Erythroblast (primary cell): ENCODE results near the gene DCAF7.

Experiments
- DNase-seq, 2 experiments: peaks; one replicate each; lab custom pipeline; 2025; lab: John Stamatoyannopoulos, UW
- GATA1 ChIP-seq: IDR thresholded peaks from 2 replicates; pipeline ENCODE4 v1.6.1; 2011; ENCODE audit warnings: low read depth, mild to moderate bottlenecking, control low read depth, low read length, moderate library complexity
- POLR2A ChIP-seq: IDR thresholded peaks from 2 replicates; pipeline ENCODE4 v1.6.1; 2011; ENCODE audit warnings: mild to moderate bottlenecking, low read length

DCAF7 gene

GRCh38 chr17:63624531-63624880 is 74.2 kb downstream of the DCAF7 start:
- TF ChIP-seq POLR2A (no peak), GATA1 (no peak)
- no peak for DNase-seq

GRCh38 chr17:63626551-63627180 is 76.4 kb downstream of the DCAF7 start:
- no peak for DNase-seq
- no peak for TF ChIP-seq GATA1
- no peak for TF ChIP-seq POLR2A

DNA sequence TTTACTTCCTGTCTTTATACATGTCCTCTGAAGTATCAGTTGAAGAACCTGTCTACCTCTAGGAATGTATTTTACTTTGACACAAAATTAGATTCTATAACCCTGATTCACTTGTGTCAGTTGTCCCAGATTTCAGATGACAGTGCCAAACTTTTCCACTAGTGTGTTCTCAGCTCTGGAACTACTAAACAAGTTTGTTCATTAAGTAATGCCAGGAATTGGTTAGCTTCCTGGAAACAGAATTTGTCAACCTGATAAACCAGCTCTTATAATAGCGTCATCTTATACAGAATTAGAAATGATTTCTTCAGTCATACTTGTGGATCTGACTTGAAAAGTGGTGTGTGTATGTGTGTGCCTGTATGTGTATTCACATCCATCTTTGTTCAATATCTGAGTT is 79.3 kb downstream of the DCAF7 start:
- TF ChIP-seq POLR2A = no peak
- no peak for TF ChIP-seq GATA1
- no peak for DNase-seq

GRCh38 chr17:63631062-63631461 is 80.8 kb downstream of the DCAF7 start:
- DNase-seq = no peak
- no peak for TF ChIP-seq POLR2A
- no peak for TF ChIP-seq GATA1

DNA sequence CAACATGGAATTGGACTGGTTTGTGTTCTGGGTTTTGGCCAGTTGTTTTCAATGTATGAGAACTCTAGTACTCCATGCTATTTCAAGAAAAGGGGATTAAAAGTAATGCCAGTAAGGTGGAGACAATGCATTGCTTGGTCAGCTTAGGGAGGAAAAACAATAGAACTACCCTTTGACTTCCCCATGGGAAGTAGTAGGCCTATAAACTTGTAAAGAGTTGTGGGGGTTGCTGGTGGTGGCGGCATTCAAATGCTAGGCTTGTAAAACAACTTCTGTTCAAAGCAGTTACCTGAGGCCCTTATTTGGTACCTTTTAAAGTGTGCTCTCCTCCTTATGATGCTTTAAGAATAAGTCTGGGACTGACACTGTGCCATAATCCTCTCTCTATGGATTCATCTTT is 81.3 kb downstream of the DCAF7 start:
- DNase-seq = no peak

DNA sequence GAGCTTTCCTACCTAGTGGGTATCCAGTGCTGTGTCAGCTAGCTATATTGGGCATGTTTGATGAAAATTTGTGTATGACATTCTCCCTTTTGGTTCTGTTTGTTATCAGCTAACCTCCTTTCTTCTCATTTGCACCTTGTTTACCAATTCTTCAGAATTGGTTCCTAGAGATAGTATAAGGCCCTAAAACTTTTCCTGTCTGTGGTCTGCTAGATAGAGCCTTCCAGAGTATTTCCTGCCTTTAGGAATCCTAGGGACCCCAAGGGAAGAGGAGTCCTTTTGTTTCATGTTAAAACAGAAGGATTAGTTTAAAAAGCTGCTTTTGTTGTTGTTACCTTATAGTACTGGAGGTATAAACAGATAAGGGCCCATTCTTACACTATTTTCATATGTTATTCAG is 83.5 kb downstream of the DCAF7 start:
- TF ChIP-seq GATA1 (no peak), POLR2A (no peak)
- no peak for DNase-seq

More for the DNA sequence above, 81.3 kb downstream of the DCAF7 start:
- TF ChIP-seq POLR2A = no peak
- no peak for TF ChIP-seq GATA1

- TF ChIP-seq GATA1 (no peak), POLR2A (no peak)
- DNase-seq = no peak
These were observed 83.9 kb downstream of the DCAF7 start for GRCh38 chr17:63634163-63634562.

DNA sequence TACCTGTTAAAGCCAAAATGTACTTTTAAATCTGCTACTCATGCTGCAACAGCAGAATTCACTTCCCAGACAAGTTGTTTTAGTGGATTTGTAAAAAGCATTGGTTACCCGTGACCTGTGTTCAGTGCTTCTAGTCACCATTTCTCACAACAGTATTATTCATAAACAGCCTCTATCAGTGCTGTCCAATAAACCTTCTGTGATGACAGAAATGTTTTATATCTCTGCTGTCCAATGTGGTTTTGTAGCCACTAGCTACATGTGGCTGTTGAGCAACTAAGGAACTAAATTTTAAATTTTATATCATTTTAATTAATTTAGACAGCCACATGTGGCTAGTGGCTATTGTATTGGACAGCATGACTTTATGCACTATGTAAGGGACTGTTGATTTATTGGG is 84.5 kb downstream of the DCAF7 start:
- DNase-seq = no peak
- no peak for TF ChIP-seq GATA1
- TF ChIP-seq POLR2A = no peak

GRCh38 chr17:63635290-63635689 is 85.0 kb downstream of the DCAF7 start:
- TF ChIP-seq POLR2A (no peak), GATA1 (no peak)
- DNase-seq = no peak

- no peak for TF ChIP-seq POLR2A
- no peak for TF ChIP-seq GATA1
- DNase-seq = no peak
These were observed 85.5 kb downstream of the DCAF7 start for GRCh38 chr17:63635787-63636186.

DNA sequence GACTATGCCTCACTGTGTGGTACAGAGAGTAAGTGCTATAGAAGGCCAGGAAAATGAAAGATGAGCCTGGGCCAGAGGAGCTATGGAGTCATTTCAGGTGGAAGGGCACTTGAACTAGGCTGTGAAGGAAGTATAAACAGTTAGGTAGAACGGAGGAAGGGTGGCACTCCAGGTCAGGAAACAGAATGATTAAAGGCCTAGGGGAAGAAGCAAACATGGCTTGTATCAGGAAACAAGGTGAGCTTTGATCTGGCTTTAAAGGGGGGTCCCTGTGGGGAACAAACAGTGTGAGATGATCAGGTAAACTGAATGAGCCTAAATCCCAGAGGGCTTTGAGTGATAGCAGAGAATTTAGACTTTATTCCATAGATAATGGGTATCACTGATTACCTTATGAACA is 88.8 kb downstream of the DCAF7 start:
- DNase-seq = no peak
- no peak for TF ChIP-seq GATA1
- TF ChIP-seq POLR2A = no peak

DNA sequence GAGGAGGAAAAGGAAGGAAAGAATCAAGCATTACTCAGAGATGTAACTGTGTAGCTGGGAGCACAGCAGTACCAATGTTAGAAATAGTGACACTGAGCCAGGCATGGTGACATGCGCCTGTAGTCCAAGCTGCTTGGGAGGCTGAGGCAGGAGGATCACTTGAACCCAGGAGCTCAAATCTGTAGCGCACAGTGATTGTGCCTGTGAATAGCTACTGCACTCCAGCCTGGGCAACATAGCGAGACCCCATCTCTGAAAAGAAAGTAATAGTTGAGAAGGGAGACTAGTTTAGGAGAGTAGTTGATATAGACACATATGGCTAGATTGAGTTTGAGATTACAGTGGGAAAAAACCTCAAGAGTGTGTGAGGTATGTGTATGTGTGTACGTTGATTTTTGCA is 89.8 kb downstream of the DCAF7 start:
- no peak for DNase-seq
- TF ChIP-seq GATA1 = no peak

- TF ChIP-seq POLR2A (no peak), GATA1 (no peak)
- no peak for DNase-seq
These were observed 91.6 kb downstream of the DCAF7 start for GRCh38 chr17:63641692-63642448.
